ENCODE data around the gene CFH.

GRCh38 chr1:196723325-196724185 is 71.7 kb downstream of the CFH start:
- TF ChIP-seq POLR2A (IDR thresholded peaks at IDR 0.05), result no peak
- no peak for TF ChIP-seq CTCF (IDR thresholded peaks at IDR 0.05)

Data from uterus (tissue), 2 donors.